ENCODE measurements around the gene SND1.

SND1 gene

GRCh38 chr7:127766831-127767459 is 115.0 kb downstream of the SND1 start:
- DNase-seq (ENCODE audit: low read depth in 3 of 3) = no peak

- DNase-seq (ENCODE audit: low read depth in 3 of 3) = no peak
Measured at GRCh38 chr7:127768241-127768640, 116.2 kb downstream of the SND1 start.

GRCh38 chr7:127769137-127769536 is 117.1 kb downstream of the SND1 start:
- DNase-seq (ENCODE audit: low read depth in 3 of 3) = no peak

GRCh38 chr7:127769696-127770400 is 117.9 kb downstream of the SND1 start:
- DNase-seq (ENCODE audit: low read depth in 3 of 3) = no peak

GRCh38 chr7:127770885-127771284 is 118.9 kb downstream of the SND1 start:
- DNase-seq (ENCODE audit: low read depth in 3 of 3) = no peak

- DNase-seq (ENCODE audit: low read depth in 3 of 3) = no peak
Measured at GRCh38 chr7:127771707-127772106, 119.7 kb downstream of the SND1 start.

- DNase-seq (ENCODE audit: low read depth in 3 of 3) = no peak
Measured at GRCh38 chr7:127776776-127777386, 124.9 kb downstream of the SND1 start.

GRCh38 chr7:127780489-127780888 is 128.5 kb downstream of the SND1 start:
- no peak for DNase-seq (ENCODE audit: low read depth in 3 of 3)

GRCh38 chr7:127781081-127781480 is 129.1 kb downstream of the SND1 start:
- DNase-seq (ENCODE audit: low read depth in 3 of 3) = no peak

GRCh38 chr7:127782075-127782474 is 130.1 kb downstream of the SND1 start:
- DNase-seq (ENCODE audit: low read depth in 3 of 3) = no peak

GRCh38 chr7:127782654-127783559 is 130.9 kb downstream of the SND1 start:
- no peak for DNase-seq (ENCODE audit: low read depth in 3 of 3)

GRCh38 chr7:127786184-127786583 is 134.2 kb downstream of the SND1 start:
- DNase-seq (ENCODE audit: low read depth in 3 of 3) = no peak

GRCh38 chr7:127789031-127789430 is 137.0 kb downstream of the SND1 start:
- no peak for DNase-seq (ENCODE audit: low read depth in 3 of 3)

- no peak for DNase-seq (ENCODE audit: low read depth in 3 of 3)
Measured at GRCh38 chr7:127791446-127792189, 139.6 kb downstream of the SND1 start.

GRCh38 chr7:127792528-127793342 is 140.7 kb downstream of the SND1 start:
- peak in 2 of 3 experiments; percentile 11 to 24 for DNase-seq (ENCODE audit: low read depth in 3 of 3)

GRCh38 chr7:127793582-127793981 is 141.6 kb downstream of the SND1 start:
- DNase-seq (ENCODE audit: low read depth in 3 of 3) = no peak

GRCh38 chr7:127794136-127794535 is 142.1 kb downstream of the SND1 start:
- DNase-seq (ENCODE audit: low read depth in 3 of 3) = no peak

GRCh38 chr7:127794551-127794950 is 142.6 kb downstream of the SND1 start:
- DNase-seq (ENCODE audit: low read depth in 3 of 3) = no peak

- DNase-seq (ENCODE audit: low read depth in 3 of 3) = no peak
Measured at GRCh38 chr7:127798023-127798422, 146.0 kb downstream of the SND1 start.

GRCh38 chr7:127798769-127799372 is 146.9 kb downstream of the SND1 start:
- no peak for DNase-seq (ENCODE audit: low read depth in 3 of 3)
